ENCODE measurements around the gene ORC2. TPM values are rescaled to one million over a fixed set of nuclear protein-coding genes. Genes with fewer than 3 reads are reported as not detected.
"Not testable (repeated sequence)": the region's sequence is repeated elsewhere in the genome, so short reads cannot be mapped to it uniquely, and the experiment has no call there.

Gene ORC2
- total RNA-seq, 1 donor from 2014 or later, result 16.9 TPM

GRCh38 chr2:200939832-200940231, 23.6 kb downstream of the ORC2 start:
- DNase-seq (ENCODE audit: low read depth in 2 of 2), result no peak

GRCh38 chr2:200930947-200931626, 32.4 kb downstream of the ORC2 start:
- no peak for DNase-seq (ENCODE audit: low read depth in 2 of 2)

DNA sequence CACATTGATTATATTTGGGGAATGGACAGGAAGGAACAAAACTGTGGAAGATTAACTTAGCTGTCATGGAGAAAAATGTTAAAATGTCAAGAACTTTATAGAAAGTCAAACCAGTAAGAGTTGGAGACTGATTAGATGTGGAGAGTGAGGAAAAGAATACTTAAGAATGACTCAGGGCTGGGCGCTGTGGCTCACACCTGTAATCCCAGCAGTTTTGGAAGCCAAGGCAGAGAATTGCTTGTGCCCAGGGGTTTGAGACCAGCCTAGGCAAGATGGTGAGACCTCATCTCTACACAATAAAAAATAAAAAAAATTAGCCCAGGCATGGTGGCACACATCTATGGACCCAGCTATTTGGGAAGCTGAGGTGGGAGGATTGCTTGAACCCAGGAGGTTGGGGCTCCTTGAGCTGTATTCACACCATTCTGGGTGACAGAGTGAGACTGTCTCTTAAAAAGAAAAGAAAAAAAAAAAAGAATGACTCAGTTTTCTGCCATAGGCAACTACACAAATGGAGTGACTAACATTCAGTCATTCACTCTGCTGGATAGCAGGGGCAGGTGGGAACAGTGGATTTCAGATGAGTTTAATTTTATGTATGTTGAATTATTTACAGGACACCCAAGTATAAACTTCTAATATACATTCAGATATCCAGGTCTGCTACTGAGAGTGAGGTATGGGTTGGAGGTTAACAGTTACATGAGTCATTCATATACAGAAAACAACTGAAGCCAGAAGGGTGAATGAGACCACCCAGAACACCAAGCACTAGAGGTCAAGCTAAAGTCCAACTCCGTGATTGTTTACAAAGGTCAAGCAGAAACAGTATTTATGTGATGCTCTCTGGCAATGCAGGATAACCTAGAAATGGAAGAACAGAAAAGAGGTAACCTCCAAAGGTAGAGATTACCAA, 33.9 kb downstream of the ORC2 start:
- DNase-seq (ENCODE audit: low read depth in 2 of 2), result no peak

DNA sequence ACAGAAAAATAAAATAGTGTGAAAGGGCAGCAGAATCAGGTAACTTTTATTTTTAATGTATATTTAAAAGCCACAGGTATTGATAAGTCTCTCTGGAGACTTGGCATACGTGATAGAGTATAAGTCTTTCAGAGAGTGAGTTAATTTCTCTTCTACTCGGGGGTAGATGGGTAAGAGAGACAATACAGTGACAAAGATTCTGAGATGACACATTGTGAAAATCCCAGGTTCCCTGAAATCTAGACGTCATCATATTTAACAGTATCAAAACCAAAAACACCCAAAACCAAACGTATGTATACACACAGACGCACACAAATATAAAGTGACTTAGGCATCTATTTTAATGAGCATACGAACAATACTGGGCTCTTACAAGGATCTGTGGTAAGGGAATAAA, 41.0 kb downstream of the ORC2 start:
- no peak for DNase-seq (ENCODE audit: low read depth in 2 of 2)

GRCh38 chr2:200913654-200914053, 49.8 kb downstream of the ORC2 start:
- DNase-seq (ENCODE audit: low read depth in 2 of 2), result peak; percentile 33 to 52

GRCh38 chr2:200909958-200910357, 53.5 kb downstream of the ORC2 start:
- DNase-seq (ENCODE audit: low read depth in 2 of 2), result no peak

DNA sequence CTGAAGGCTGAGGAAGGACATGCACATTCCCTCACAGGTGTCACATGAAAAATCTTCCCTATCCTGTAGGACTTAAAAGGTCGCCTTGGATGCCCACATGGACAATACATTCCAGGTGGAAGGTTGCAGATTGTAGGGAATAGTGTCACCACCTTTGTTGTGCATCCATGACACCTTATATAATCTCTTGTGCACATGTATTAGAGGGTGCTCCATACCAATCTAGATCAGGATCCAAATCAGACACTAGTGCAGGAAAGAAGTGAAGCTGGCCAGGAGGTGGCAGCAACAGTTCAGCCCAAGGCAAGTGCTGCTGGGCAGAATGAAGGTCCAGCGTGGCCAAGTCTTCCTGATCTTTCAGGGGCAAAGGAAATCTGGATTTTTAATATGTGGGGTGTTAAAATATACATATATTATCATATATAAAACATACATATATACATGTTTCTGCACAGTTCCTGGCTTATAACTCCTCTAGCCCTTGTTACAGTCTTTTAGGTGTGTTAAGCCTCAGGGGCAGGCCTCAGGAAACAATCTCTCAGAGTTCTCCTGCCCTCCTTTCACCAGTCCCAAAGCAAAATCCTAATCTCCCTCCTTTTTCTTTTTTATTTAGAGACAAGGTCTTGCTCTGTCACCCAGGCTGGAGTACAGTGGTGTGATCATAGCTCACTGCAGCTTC, 57.7 kb downstream of the ORC2 start:
- DNase-seq (ENCODE audit: low read depth in 2 of 2), result peak; percentile 83 to 88

- DNase-seq (ENCODE audit: low read depth in 2 of 2), result peak; percentile 92 to 93
Measured at GRCh38 chr2:200901459-200902072, 61.9 kb downstream of the ORC2 start.

- DNase-seq (ENCODE audit: low read depth in 2 of 2), result no peak
Measured at GRCh38 chr2:200899482-200899881, 64.0 kb downstream of the ORC2 start.

- DNase-seq (ENCODE audit: low read depth in 2 of 2), result peak; percentile 98
Measured at GRCh38 chr2:200888704-200889625, 74.5 kb downstream of the ORC2 start, which contains the start of the genes NIF3L1 and PPIL3. NIF3L1 (plus strand) TSS chr2:200889371; CDS start chr2:200891944, 2,573 bp downstream. PPIL3 (minus strand) TSS chr2:200889077; CDS start chr2:200887615, 1,462 bp downstream.

- not testable (repeated sequence) for DNase-seq (ENCODE audit: low read depth in 2 of 2)
Measured at GRCh38 chr2:200881715-200882249, 81.7 kb downstream of the ORC2 start.

- no peak for DNase-seq (ENCODE audit: low read depth in 2 of 2)
Measured at GRCh38 chr2:200878289-200878880, 85.1 kb downstream of the ORC2 start.

GRCh38 chr2:200877443-200877842, 86.0 kb downstream of the ORC2 start:
- no peak for DNase-seq (ENCODE audit: low read depth in 2 of 2)

- DNase-seq (ENCODE audit: low read depth in 2 of 2), result no peak
Measured at GRCh38 chr2:200873560-200873959, 89.9 kb downstream of the ORC2 start.

GRCh38 chr2:200871151-200871550, 92.3 kb downstream of the ORC2 start:
- DNase-seq (ENCODE audit: low read depth in 2 of 2), result no peak

- no peak for DNase-seq (ENCODE audit: low read depth in 2 of 2)
Measured at GRCh38 chr2:200869014-200869413, 94.4 kb downstream of the ORC2 start.

DNA sequence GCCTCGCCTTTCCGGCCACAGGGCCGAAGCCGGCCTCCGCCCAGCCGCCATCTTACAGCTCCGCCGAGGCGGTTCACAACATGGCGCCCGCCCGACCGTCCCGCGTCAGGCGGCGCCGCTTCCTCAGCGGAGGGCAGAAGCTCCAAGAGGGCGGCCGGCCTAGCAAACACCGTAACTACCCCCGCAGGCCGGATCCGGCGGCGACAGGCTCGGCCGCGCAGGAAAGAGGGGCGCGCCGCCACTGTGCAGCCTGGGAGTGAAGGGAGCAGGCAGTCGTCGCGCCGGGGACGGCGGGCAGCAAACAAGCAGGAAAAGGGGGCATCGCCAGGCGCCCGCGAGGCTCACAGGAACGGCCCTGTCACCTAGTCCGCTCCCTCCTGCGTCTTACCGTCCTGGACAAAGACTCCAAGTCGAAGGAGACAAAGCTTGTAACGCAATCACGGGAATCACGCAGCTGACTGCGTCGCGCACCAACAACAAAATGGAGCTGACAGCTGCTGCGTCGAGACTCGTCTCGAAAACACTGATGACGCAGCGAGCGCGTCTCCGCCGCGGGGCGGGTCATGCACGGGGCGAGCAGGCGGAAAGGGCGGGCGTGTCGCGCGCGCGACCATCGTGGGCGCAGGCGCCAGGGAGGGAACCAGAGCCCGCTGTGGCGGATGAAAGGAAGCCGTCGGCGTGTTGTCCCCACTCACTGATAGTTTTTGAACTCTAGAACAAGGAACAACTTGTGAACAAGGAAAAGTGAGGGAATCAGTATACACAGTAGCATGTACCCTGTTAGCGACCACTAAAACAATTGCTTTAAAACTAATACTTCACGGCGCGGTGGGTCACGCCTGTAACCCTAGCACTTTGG, 99.1 kb downstream of the ORC2 start, which contains the start of gene CLK1:
CLK1 (minus strand) TSS at position 483 of the 859 bp plus-strand sequence. CDS start 2,796 bp downstream, outside the sequence.
- DNase-seq (ENCODE audit: low read depth in 2 of 2), result peak; percentile 95 to 97

DNA sequence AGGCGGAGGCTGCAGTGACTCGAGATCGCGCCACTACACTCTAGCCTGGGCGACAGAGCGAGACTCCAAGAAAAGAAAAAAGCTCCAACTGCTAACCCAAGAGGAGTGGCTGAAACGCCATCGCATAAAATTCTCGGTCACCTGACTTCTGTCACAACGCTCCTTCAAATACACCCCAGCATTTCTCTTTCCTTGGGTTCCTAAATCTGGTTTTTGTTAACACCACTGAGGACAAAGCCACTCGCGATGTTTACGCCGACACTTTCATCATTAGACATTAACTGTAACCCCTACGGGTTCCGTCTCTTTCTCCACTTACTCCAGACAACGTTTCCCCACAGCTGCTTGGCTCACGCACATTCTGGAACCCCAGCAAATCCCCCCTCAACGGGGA, 99.7 kb downstream of the ORC2 start:
- DNase-seq (ENCODE audit: low read depth in 2 of 2), result no peak

All from lung microvascular endothelial cell (primary cell).